Smooth muscle cell (in vitro differentiated cells): ENCODE results near the gene AMZ1. TPM values are rescaled to one million over a fixed set of nuclear protein-coding genes. Genes with fewer than 3 reads are reported as not detected.

Source experiments
- DNase-seq: peaks from one replicate; lab custom pipeline; 2025; ENCODE audit not compliant: unreplicated experiment; lab: John Stamatoyannopoulos, UW
- H2AFZ ChIP-seq: fragments of 200-600 bp; sonication (generic); 2 replicates; pipeline ENCODE4 v1.6.0; 2016; ENCODE audit warnings: antibody characterized with exemption, low read depth, mild to moderate bottlenecking
- H3F3A ChIP-seq: fragments of 200-600 bp; sonication (generic); 2 replicates; pipeline ENCODE4 v1.6.0; 2017; ENCODE audit warnings: antibody characterized with exemption, low read depth
- H3K27ac ChIP-seq: fragments of 200-600 bp; sonication (generic); 2 replicates; pipeline ENCODE4 v1.5.1; 2016; ENCODE audit warnings: low read depth, mild to moderate bottlenecking
- H3K27me3 ChIP-seq: fragments of 200-600 bp; sonication (generic); 2 replicates; pipeline ENCODE4 v1.6.1; 2016; ENCODE audit warnings: low read depth, mild to moderate bottlenecking
- H3K36me3 ChIP-seq: fragments of 200-600 bp; sonication (generic); 2 replicates; pipeline ENCODE4 v1.5.1; 2016; ENCODE audit warnings: low read depth
- H3K4me1 ChIP-seq: fragments of 200-600 bp; sonication (generic); 2 replicates; pipeline ENCODE4 v1.5.1; 2016; ENCODE audit warnings: low read depth
- H3K4me2 ChIP-seq: fragments of 200-600 bp; sonication (generic); 2 replicates; pipeline ENCODE4 v1.6.0; 2016; ENCODE audit warnings: mild to moderate bottlenecking
- H3K4me3 ChIP-seq: fragments of 200-600 bp; sonication (generic); 2 replicates; pipeline ENCODE4 v1.5.1; 2016; ENCODE audit warnings: mild to moderate bottlenecking
- H3K79me2 ChIP-seq: fragments of 200-600 bp; sonication (generic); 2 replicates; pipeline ENCODE4 v1.6.0; 2016; ENCODE audit warnings: low read depth, mild to moderate bottlenecking
- H3K9ac ChIP-seq: fragments of 200-600 bp; sonication (generic); 2 replicates; pipeline ENCODE4 v1.6.0; 2016; ENCODE audit warnings: low read depth
- H3K9me3 ChIP-seq: fragments of 200-600 bp; sonication (generic); replicated peaks from 2 replicates; pipeline ENCODE4 v1.5.1; 2016; ENCODE audit warnings: low read depth
- H4K20me1 ChIP-seq: fragments of 200-600 bp; sonication (generic); 2 replicates; pipeline ENCODE4 v1.6.0; 2016; ENCODE audit warnings: low read depth
- CTCF ChIP-seq: fragments of 200-600 bp; sonication (generic); IDR thresholded peaks from 2 replicates; pipeline ENCODE4 v1.5.1; 2017; ENCODE audit warnings: borderline replicate concordance, mild to moderate bottlenecking, antibody characterized with exemption; ENCODE audit not compliant: insufficient read depth, poor library complexity, severe bottlenecking
- WGBS: methylation state at CpG from one replicate; pipeline ENCODE4 v1.1.7; 2016; ENCODE audit warnings: low lambda C conversion rate; 5-methylcytosine and 5-hydroxymethylcytosine counted together
- polyA plus RNA-seq: library from polyadenylated mRNA; unstranded; fragments of >200 nt; fragmentation: Nextera tagmentation; extraction: Ambion mirVana; gene quantifications from 2 replicates; pipeline ENCODE4 v1.2.1, GENCODE V29; 2016
- total RNA-seq: library from RNA; depleted of rRNA; stranded (reverse); fragments of >200 nt; gene quantifications from 2 replicates; pipeline ENCODE4 v1.2.3, GENCODE V29; 2014

Gene AMZ1
- total and polyA plus RNA-seq, 2 experiments from 2014 or later = 0.63 to 1.1 TPM

- Histone ChIP-seq H3K27ac (no peak overlapping the region), H3K36me3 (peaks cover 5% of the 10 kb centered on the region), H4K20me1 (peaks cover 61% of the 10 kb centered on the region), H3K4me1 (no peaks in the 10 kb centered on the region), H3K4me2 (no peak overlapping the region), H3F3A (no peaks in the 10 kb centered on the region), H3K4me3 (no peak overlapping the region), H3K9ac (no peak overlapping the region), H2AFZ (no peak overlapping the region), H3K9me3 (no peaks in the 10 kb centered on the region), H3K79me2 (no peaks in the 10 kb centered on the region), H3K27me3 (no peaks in the 10 kb centered on the region)
- 99% methylated on average over 29 of the region's 29 CpGs for WGBS
- DNase-seq = no peak
- no peak for TF ChIP-seq CTCF
Observed at GRCh38 chr7:2655870-2656614, 32.0 kb upstream of the AMZ1 start.

- Histone ChIP-seq H3K4me1 (no peaks in the 10 kb centered on the region), H3K27me3 (no peaks in the 10 kb centered on the region), H3K27ac (no peak overlapping the region), H3F3A (no peaks in the 10 kb centered on the region), H3K4me2 (no peak overlapping the region), H3K36me3 (no peaks in the 10 kb centered on the region), H3K9ac (no peak overlapping the region), H3K9me3 (no peaks in the 10 kb centered on the region), H3K4me3 (no peak overlapping the region), H2AFZ (no peak overlapping the region), H4K20me1 (peaks cover 58% of the 10 kb centered on the region), H3K79me2 (no peaks in the 10 kb centered on the region)
- no peak for DNase-seq
- TF ChIP-seq CTCF = no peak
- WGBS = 32% methylated on average over 2 of the region's 2 CpGs
Observed at GRCh38 chr7:2657208-2657607, 30.8 kb upstream of the AMZ1 start.

- 98% methylated on average over 33 of the region's 33 CpGs for WGBS
- H3K4me2 ChIP-seq = no peak overlapping the region
- H3K4me3 ChIP-seq = no peak overlapping the region
- no peak for TF ChIP-seq CTCF
- no peak overlapping the region for H3K9ac ChIP-seq
- H3K36me3 ChIP-seq = no peaks in the 10 kb centered on the region
- no peaks in the 10 kb centered on the region for H3K9me3 ChIP-seq
- H3F3A ChIP-seq = no peaks in the 10 kb centered on the region
- H4K20me1 ChIP-seq = peaks cover 54% of the 10 kb centered on the region
- H3K27me3 ChIP-seq = no peaks in the 10 kb centered on the region
- no peaks in the 10 kb centered on the region for H3K79me2 ChIP-seq
- no peak overlapping the region for H3K27ac ChIP-seq
- no peak for DNase-seq
- H3K4me1 ChIP-seq = no peaks in the 10 kb centered on the region
- H2AFZ ChIP-seq = no peak overlapping the region
Observed at GRCh38 chr7:2657920-2658671, 29.9 kb upstream of the AMZ1 start.

- no peaks in the 10 kb centered on the region for H3K4me1 ChIP-seq
- H3K27me3 ChIP-seq = no peaks in the 10 kb centered on the region
- H3F3A ChIP-seq = no peaks in the 10 kb centered on the region
- H3K36me3 ChIP-seq = no peaks in the 10 kb centered on the region
- no peaks in the 10 kb centered on the region for H3K9me3 ChIP-seq
- no peak overlapping the region for H2AFZ ChIP-seq
- peaks cover 63% of the 10 kb centered on the region for H4K20me1 ChIP-seq
- no peak for DNase-seq
- no peaks in the 10 kb centered on the region for H3K79me2 ChIP-seq
- H3K4me3 ChIP-seq = no peak overlapping the region
- TF ChIP-seq CTCF = no peak
- 97% methylated on average over 15 of the region's 15 CpGs for WGBS
- H3K9ac ChIP-seq = no peak overlapping the region
- no peak overlapping the region for H3K4me2 ChIP-seq
- no peak overlapping the region for H3K27ac ChIP-seq
Observed at GRCh38 chr7:2658941-2659340, 29.1 kb upstream of the AMZ1 start.
